ENCODE measurements around the gene FSD1.

DNA sequence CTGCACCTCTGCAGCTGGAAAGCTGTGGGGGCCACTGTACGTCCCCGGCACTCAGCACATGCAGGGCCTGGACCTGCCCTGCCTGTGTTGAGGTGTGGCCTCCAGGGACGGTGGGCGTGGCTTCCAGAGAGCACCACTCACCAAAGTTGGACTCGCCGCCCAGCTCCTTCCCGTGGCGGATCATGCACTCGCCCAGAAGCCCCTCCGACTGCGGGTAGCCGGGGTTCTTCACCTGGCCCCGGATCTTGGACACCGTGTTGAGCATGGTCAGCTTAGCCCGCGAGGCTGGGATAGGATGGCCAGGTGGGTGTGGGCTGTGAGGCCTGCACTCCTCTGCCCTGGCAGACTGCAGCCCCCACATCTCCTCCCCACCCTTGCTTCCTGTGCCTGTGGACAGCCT is 60.9 kb downstream of the FSD1 start:
- TF ChIP-seq, protein P1, sequence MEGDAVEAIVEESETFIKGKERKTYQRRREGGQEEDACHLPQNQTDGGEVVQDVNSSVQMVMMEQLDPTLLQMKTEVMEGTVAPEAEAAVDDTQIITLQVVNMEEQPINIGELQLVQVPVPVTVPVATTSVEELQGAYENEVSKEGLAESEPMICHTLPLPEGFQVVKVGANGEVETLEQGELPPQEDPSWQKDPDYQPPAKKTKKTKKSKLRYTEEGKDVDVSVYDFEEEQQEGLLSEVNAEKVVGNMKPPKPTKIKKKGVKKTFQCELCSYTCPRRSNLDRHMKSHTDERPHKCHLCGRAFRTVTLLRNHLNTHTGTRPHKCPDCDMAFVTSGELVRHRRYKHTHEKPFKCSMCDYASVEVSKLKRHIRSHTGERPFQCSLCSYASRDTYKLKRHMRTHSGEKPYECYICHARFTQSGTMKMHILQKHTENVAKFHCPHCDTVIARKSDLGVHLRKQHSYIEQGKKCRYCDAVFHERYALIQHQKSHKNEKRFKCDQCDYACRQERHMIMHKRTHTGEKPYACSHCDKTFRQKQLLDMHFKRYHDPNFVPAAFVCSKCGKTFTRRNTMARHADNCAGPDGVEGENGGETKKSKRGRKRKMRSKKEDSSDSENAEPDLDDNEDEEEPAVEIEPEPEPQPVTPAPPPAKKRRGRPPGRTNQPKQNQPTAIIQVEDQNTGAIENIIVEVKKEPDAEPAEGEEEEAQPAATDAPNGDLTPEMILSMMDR (conservative IDR thresholded peaks at IDR 0.05; ENCODE audit: low read length), result no peak
- no peak for TF ChIP-seq EZH2phosphoT487 (IDR thresholded peaks at IDR 0.05; ENCODE audit: borderline replicate concordance, low read depth, low read length)

Data from OCI-LY7 (cell line).